GM12892 (cell line): ENCODE data around the gene OGT.
"Not testable (repeated sequence)": the region's sequence is repeated elsewhere in the genome, so short reads cannot be mapped to it uniquely, and the experiment has no call there.

ENCODE experiments used
- POLR2A ChIP-seq: IDR thresholded peaks from 2 replicates; pipeline ENCODE4 v1.6.1; 2011; ENCODE audit warnings: low read depth, low read length, control low read depth
- POLR2AphosphoS5 ChIP-seq: IDR thresholded peaks from 2 replicates; pipeline ENCODE4 v1.6.1; 2011; ENCODE audit warnings: low read depth, low read length, control low read depth
- TAF1 ChIP-seq: IDR thresholded peaks from 2 replicates; pipeline ENCODE4 v1.6.1; 2011; ENCODE audit warnings: low read depth, mild to moderate bottlenecking, control low read depth, low read length, borderline replicate concordance

- TF ChIP-seq POLR2A, POLR2AphosphoS5, TAF1: not testable (repeated sequence)
These were observed 19.2 kb upstream of the OGT start for GRCh38 chrX:71513731-71514130.
